Stomach (tissue), 4 donors: ENCODE data around the gene UXS1.

Source experiments
- CTCF ChIP-seq, 7 experiments: fragments of 450-650 bp in 4 of 7; fragments of 200-600 bp in 3 of 7; sonication (generic) in 3 of 7; IDR thresholded peaks; one replicate each; pipeline ENCODE4 v1.5.1; 2016 to 2019; ENCODE audit warnings: antibody characterized with exemption in 7 of 7, control low read depth in 2 of 7, mild to moderate bottlenecking in 1 of 7
- EP300 ChIP-seq: sonication (generic); formaldehyde crosslinking; IDR thresholded peaks from one replicate; pipeline ENCODE4 v1.6.1; 2017; ENCODE audit warnings: antibody characterized with exemption
- POLR2AphosphoS5 ChIP-seq, 3 donors: sonication (generic); formaldehyde crosslinking; IDR thresholded peaks; one replicate each; pipeline ENCODE4 v1.6.1; 2016; ENCODE audit warnings: antibody characterized with exemption in 3 of 3

GRCh38 chr2:106068451-106068850 lies 125.7 kb downstream of the UXS1 start:
- TF ChIP-seq POLR2AphosphoS5 (IDR thresholded peaks at IDR 0.05) (no peak), CTCF (IDR thresholded peaks at IDR 0.05) (no peak), EP300 (no peak)
